ENCODE results near the gene ITGA2.

ITGA2 gene

DNA sequence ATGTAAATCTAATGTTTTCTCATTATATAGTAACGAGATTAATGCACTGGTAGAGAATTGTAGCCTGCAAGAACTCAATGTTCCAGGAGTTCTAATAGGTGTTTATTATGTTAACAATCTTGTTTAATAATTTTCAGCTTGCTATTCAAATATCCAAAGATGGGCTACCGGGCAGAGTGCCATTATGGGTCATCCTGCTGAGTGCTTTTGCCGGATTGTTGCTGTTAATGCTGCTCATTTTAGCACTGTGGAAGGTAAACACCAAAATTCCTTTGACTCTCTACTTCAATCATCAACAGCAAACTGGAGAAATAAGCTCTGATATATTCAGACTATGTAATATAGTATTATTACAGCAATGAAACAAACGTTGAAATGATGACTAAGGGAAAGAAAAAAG is 41.9 kb upstream of the ITGA2 start:
- TF ChIP-seq TCF12 (IDR thresholded peaks at IDR 0.05; ENCODE audit: low read depth) (no peak), TAF1 (IDR thresholded peaks at IDR 0.05; ENCODE audit: low read depth) (no peak), RAD21 (IDR thresholded peaks at IDR 0.05; ENCODE audit: low read depth) (no peak), EGR1 (IDR thresholded peaks at IDR 0.05) (no peak), CEBPB (IDR thresholded peaks at IDR 0.05) (no peak), ZBTB7A (IDR thresholded peaks at IDR 0.05; ENCODE audit: low read depth) (no peak), NFIC (IDR thresholded peaks at IDR 0.05) (no peak), TEAD4 (IDR thresholded peaks at IDR 0.05) (no peak), FOXM1 (IDR thresholded peaks at IDR 0.05; ENCODE audit: borderline replicate concordance, low read depth) (no peak), YY1 (IDR thresholded peaks at IDR 0.05; ENCODE audit: low read depth) (no peak)
- TF ChIP-seq, protein P1, sequence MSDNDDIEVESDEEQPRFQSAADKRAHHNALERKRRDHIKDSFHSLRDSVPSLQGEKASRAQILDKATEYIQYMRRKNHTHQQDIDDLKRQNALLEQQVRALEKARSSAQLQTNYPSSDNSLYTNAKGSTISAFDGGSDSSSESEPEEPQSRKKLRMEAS (IDR thresholded peaks at IDR 0.05): no peak
- TF ChIP-seq, protein P2, sequence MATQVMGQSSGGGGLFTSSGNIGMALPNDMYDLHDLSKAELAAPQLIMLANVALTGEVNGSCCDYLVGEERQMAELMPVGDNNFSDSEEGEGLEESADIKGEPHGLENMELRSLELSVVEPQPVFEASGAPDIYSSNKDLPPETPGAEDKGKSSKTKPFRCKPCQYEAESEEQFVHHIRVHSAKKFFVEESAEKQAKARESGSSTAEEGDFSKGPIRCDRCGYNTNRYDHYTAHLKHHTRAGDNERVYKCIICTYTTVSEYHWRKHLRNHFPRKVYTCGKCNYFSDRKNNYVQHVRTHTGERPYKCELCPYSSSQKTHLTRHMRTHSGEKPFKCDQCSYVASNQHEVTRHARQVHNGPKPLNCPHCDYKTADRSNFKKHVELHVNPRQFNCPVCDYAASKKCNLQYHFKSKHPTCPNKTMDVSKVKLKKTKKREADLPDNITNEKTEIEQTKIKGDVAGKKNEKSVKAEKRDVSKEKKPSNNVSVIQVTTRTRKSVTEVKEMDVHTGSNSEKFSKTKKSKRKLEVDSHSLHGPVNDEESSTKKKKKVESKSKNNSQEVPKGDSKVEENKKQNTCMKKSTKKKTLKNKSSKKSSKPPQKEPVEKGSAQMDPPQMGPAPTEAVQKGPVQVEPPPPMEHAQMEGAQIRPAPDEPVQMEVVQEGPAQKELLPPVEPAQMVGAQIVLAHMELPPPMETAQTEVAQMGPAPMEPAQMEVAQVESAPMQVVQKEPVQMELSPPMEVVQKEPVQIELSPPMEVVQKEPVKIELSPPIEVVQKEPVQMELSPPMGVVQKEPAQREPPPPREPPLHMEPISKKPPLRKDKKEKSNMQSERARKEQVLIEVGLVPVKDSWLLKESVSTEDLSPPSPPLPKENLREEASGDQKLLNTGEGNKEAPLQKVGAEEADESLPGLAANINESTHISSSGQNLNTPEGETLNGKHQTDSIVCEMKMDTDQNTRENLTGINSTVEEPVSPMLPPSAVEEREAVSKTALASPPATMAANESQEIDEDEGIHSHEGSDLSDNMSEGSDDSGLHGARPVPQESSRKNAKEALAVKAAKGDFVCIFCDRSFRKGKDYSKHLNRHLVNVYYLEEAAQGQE (IDR thresholded peaks at IDR 0.05; ENCODE audit: low read depth): no peak

DNA sequence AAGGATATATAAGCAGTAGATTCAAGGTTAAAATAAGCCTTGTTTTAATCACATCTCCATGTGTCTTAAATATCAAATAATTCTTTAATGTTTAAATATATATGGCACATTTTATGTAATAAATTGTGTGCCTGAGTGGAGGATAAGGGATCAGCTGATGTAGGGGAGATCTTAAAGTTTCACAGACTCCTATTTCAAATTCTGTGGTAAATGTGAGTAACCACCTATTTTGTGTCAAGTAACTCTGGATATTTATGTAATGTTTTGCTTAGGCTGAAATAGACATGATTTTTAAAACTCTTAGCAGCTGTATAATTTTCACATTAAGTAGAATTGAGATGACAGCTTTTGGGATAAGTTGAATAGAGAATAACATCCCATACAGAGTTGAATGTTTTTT is 41.3 kb upstream of the ITGA2 start:
- TF ChIP-seq YY1 (IDR thresholded peaks at IDR 0.05; ENCODE audit: low read depth): no peak
- no peak for TF ChIP-seq RAD21 (IDR thresholded peaks at IDR 0.05; ENCODE audit: low read depth)
- no peak for TF ChIP-seq ZBTB7A (IDR thresholded peaks at IDR 0.05; ENCODE audit: low read depth)
- TF ChIP-seq NFIC (IDR thresholded peaks at IDR 0.05): no peak
- TF ChIP-seq EP300 (IDR thresholded peaks at IDR 0.05; ENCODE audit: borderline replicate concordance): no peak
- TF ChIP-seq FOXM1 (IDR thresholded peaks at IDR 0.05; ENCODE audit: borderline replicate concordance, low read depth): no peak
- TF ChIP-seq, protein P1 (IDR thresholded peaks at IDR 0.05): no peak

DNA sequence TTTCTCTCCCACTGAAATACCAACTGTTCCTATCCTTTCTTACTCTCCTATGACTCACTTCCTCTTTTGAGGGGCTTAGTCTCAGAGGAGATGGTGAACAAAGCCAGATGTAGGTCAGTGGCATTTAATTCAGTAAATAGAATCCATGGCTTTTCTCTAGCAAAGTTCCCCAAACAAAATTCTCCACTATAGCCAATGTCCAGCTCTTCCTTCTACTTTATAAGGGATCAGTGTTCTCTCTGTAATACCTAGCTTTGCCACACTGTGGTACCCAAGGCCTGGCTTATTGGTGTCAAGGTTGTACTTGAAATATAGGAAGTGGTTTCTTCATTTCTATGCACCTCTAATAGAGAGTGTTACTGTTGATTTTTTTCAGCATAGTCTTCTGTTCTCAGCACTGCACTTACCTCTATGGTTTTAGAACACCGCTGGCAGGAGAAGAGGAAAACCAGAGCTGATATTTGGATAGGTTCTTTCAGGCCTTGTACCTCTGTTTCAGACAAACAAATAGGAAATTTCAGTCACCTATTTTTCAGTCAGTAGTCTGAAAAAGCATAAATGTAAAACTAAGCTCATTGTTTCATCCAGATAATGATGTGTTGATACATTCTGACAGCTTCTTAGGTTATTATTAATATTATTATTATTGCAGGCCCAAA is 40.6 kb upstream of the ITGA2 start:
- no peak for TF ChIP-seq ZBTB7A (IDR thresholded peaks at IDR 0.05; ENCODE audit: low read depth)
- TF ChIP-seq RAD21 (IDR thresholded peaks at IDR 0.05; ENCODE audit: low read depth): peak; percentile 87
- TF ChIP-seq, protein P3, sequence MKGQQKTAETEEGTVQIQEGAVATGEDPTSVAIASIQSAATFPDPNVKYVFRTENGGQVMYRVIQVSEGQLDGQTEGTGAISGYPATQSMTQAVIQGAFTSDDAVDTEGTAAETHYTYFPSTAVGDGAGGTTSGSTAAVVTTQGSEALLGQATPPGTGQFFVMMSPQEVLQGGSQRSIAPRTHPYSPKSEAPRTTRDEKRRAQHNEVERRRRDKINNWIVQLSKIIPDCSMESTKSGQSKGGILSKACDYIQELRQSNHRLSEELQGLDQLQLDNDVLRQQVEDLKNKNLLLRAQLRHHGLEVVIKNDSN (IDR thresholded peaks at IDR 0.05): no peak

DNA sequence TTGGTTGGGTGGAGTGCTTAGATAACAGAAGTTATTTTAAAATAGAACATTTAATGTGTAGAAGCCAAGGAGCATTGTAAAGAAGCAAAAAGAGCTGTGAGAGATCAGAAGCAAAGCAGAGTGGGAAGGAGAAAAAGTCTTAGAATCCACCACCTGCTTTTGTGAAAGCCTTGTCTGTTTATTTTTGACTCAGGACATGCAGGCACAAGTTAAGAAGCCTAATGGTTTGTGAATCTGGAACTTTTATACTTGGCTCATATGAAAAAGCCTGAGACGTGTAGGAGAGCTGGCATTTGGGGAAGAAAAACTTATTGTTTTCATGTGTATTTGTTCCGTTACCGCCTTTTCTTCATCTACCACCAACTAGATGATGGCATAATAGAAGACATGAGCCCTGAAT is 38.5 kb upstream of the ITGA2 start:
- no peak for TF ChIP-seq EGR1 (IDR thresholded peaks at IDR 0.05)
- TF ChIP-seq TEAD4 (IDR thresholded peaks at IDR 0.05): no peak
- TF ChIP-seq CEBPB (IDR thresholded peaks at IDR 0.05): no peak
- TF ChIP-seq, protein P1 (IDR thresholded peaks at IDR 0.05): no peak
- TF ChIP-seq CREB1 (IDR thresholded peaks at IDR 0.05; ENCODE audit: low read depth): no peak
- TF ChIP-seq EP300 (IDR thresholded peaks at IDR 0.05; ENCODE audit: borderline replicate concordance): no peak
- TF ChIP-seq YY1 (IDR thresholded peaks at IDR 0.05; ENCODE audit: low read depth): no peak
- TF ChIP-seq, protein P3 (IDR thresholded peaks at IDR 0.05): no peak
- TF ChIP-seq TAF1 (IDR thresholded peaks at IDR 0.05; ENCODE audit: low read depth): no peak
- TF ChIP-seq FOXM1 (IDR thresholded peaks at IDR 0.05; ENCODE audit: borderline replicate concordance, low read depth): no peak
- no peak for TF ChIP-seq ZBTB7A (IDR thresholded peaks at IDR 0.05; ENCODE audit: low read depth)
- TF ChIP-seq, protein P2 (IDR thresholded peaks at IDR 0.05; ENCODE audit: low read depth): no peak
- TF ChIP-seq RAD21 (IDR thresholded peaks at IDR 0.05; ENCODE audit: low read depth): no peak
- TF ChIP-seq NFIC (IDR thresholded peaks at IDR 0.05): no peak
- TF ChIP-seq TCF12 (IDR thresholded peaks at IDR 0.05; ENCODE audit: low read depth): no peak

DNA sequence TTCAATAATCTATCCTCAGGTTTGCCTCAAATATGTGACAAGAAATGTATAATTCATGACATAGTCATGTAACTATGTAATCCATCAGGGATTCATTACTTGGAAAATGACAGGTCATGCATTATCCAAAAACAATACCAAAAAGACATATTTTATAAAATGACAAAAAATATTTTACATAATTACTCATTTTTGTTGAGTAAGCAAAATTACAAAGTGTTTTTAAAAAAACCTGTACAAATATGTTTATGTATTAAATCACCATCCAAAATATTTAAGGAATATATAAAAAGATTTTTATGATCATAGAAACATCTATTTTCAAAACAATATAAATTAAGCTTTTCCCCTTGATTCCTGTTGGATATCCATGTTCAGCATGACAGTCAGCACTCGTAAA is 36.7 kb upstream of the ITGA2 start:
- TF ChIP-seq CREB1 (IDR thresholded peaks at IDR 0.05; ENCODE audit: low read depth) (no peak), TCF12 (IDR thresholded peaks at IDR 0.05; ENCODE audit: low read depth) (no peak), RAD21 (IDR thresholded peaks at IDR 0.05; ENCODE audit: low read depth) (no peak), EP300 (IDR thresholded peaks at IDR 0.05; ENCODE audit: borderline replicate concordance) (no peak), TEAD4 (IDR thresholded peaks at IDR 0.05) (no peak), YY1 (IDR thresholded peaks at IDR 0.05; ENCODE audit: low read depth) (no peak), FOXM1 (IDR thresholded peaks at IDR 0.05; ENCODE audit: borderline replicate concordance, low read depth) (no peak)

DNA sequence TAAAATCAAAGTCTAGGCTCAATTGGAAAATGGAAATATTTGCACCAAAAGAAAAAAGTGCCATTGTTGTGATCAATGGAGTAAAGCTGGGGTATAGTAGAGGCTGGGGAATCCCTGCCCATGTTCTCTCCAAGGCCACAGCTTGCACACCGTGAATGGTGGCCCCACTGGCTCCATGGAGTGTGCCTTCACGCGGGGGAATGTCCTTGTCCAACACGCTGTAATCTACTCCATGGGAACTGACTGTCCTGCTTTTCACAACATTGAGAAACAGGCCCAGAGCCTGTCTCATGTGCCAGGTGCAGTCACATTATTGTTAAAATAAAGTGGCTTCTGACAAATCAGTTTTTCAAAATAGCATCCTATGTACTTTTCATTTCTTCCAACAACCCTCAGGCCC is 33.1 kb upstream of the ITGA2 start:
- TF ChIP-seq RAD21 (IDR thresholded peaks at IDR 0.05; ENCODE audit: low read depth): no peak
